HG03196 (cell line): ENCODE results near the gene GRIK5.
"Not testable (repeated sequence)": the region's sequence is repeated elsewhere in the genome, so short reads cannot be mapped to it uniquely, and the experiment has no call there.

Experiments used
- ATAC-seq: cut with Tn5 transposase; IDR thresholded peaks from one replicate; pipeline ENCODE4 v1.9.1; 2021; ENCODE audit not compliant: unreplicated experiment

GRIK5 gene

GRCh38 chr19:41994521-41994971 lies 75.5 kb downstream of the GRIK5 start:
- no peak for ATAC-seq

GRCh38 chr19:41993612-41994483 lies 76.2 kb downstream of the GRIK5 start, which contains the start of gene ATP1A3:
Gene ATP1A3 (minus strand): TSS chr19:41994230. CDS start chr19:41994076, 154 bp downstream.
- ATAC-seq, result no peak

GRCh38 chr19:41991925-41992569 lies 78.0 kb downstream of the GRIK5 start:
- ATAC-seq, result not testable (repeated sequence)

GRCh38 chr19:41991025-41991424 lies 79.0 kb downstream of the GRIK5 start:
- no peak for ATAC-seq

GRCh38 chr19:41990615-41991014 lies 79.4 kb downstream of the GRIK5 start:
- ATAC-seq, result no peak

- no peak for ATAC-seq
Observed at GRCh38 chr19:41990028-41990427, 80.0 kb downstream of the GRIK5 start.

- no peak for ATAC-seq
Observed at GRCh38 chr19:41988947-41989346, 81.1 kb downstream of the GRIK5 start.

GRCh38 chr19:41987141-41987860 lies 82.7 kb downstream of the GRIK5 start:
- no peak for ATAC-seq

- ATAC-seq, result no peak
Observed at GRCh38 chr19:41984961-41985360, 85.0 kb downstream of the GRIK5 start.

- no peak for ATAC-seq
Observed at GRCh38 chr19:41981724-41982123, 88.3 kb downstream of the GRIK5 start.

GRCh38 chr19:41978470-41978869 lies 91.5 kb downstream of the GRIK5 start:
- no peak for ATAC-seq

- ATAC-seq, result no peak
Observed at GRCh38 chr19:41977916-41978315, 92.1 kb downstream of the GRIK5 start.

GRCh38 chr19:41974652-41975051 lies 95.4 kb downstream of the GRIK5 start:
- ATAC-seq, result no peak

- no peak for ATAC-seq
Observed at GRCh38 chr19:41971363-41971762, 98.6 kb downstream of the GRIK5 start.

GRCh38 chr19:41969772-41970458 lies 100.1 kb downstream of the GRIK5 start:
- no peak for ATAC-seq

- no peak for ATAC-seq
Observed at GRCh38 chr19:41968751-41969595, 101.0 kb downstream of the GRIK5 start.

- no peak for ATAC-seq
Observed at GRCh38 chr19:41967054-41967783, 102.8 kb downstream of the GRIK5 start.

GRCh38 chr19:41965106-41965505 lies 104.9 kb downstream of the GRIK5 start:
- ATAC-seq, result no peak

GRCh38 chr19:41960973-41961372 lies 109.0 kb downstream of the GRIK5 start:
- no peak for ATAC-seq
